Brain microvascular endothelial cell (primary cell): ENCODE measurements around the gene GAS2L3.
A peak's percentile ranks its signal among the peaks of the same experiment; 100 is the strongest.

Experiments used
- DNase-seq: peaks from one replicate; pipeline ENCODE4 v3.0.0-alpha.2; 2020
- H3K27ac ChIP-seq: fragments of 250-450 bp; sonication (Bioruptor Pico); 2 replicates; pipeline ENCODE4 v1.5.1; 2020; ENCODE audit warnings: mild to moderate bottlenecking, moderate library complexity
- H3K27me3 ChIP-seq: fragments of 250-450 bp; sonication (Bioruptor Pico); replicated peaks from 2 replicates; pipeline ENCODE4 v1.5.1; 2020; ENCODE audit warnings: mild to moderate bottlenecking
- H3K36me3 ChIP-seq: fragments of 250-450 bp; sonication (Bioruptor Pico); replicated peaks from 2 replicates; pipeline ENCODE4 v1.5.1; 2020; ENCODE audit warnings: mild to moderate bottlenecking
- H3K4me3 ChIP-seq: 2 replicates; pipeline ENCODE4 v1.5.1; 2011; ENCODE audit warnings: low read depth, mild to moderate bottlenecking, control low read depth, low read length, moderate library complexity
- CTCF ChIP-seq: IDR thresholded peaks from 2 replicates; pipeline ENCODE4 v1.5.1; 2011; ENCODE audit warnings: low read depth, mild to moderate bottlenecking, moderate library complexity, low read length, control low read depth, inconsistent platforms; ENCODE audit errors: missing control alignments
- in situ Hi-C: cut with HindIII; loops from 2 replicates; pipeline ENCODE4 v1.10.0; 2017; ENCODE audit warnings: low sequenced_read_pairs, low pct_ligation_motif_present

The GAS2L3 gene

GRCh38 chr12:100534625-100535227, 38.8 kb upstream of the GAS2L3 start:
- in situ Hi-C loops = no loop called here
- no peak overlapping the region for H3K4me3 ChIP-seq
- no peak for DNase-seq
- no peak overlapping the region for H3K27ac ChIP-seq
- no peaks in the 10 kb centered on the region for H3K27me3 ChIP-seq
- H3K36me3 ChIP-seq = no peaks in the 10 kb centered on the region
- no peak for TF ChIP-seq CTCF

- Histone ChIP-seq H3K4me3 (no peak overlapping the region), H3K36me3 (no peaks in the 10 kb centered on the region), H3K27me3 (no peaks in the 10 kb centered on the region), H3K27ac (no peak overlapping the region)
- TF ChIP-seq CTCF = no peak
- peak; percentile 32 for DNase-seq
- in situ Hi-C loops = no loop called here
These were observed 34.3 kb upstream of the GAS2L3 start for GRCh38 chr12:100539202-100539601.

DNA sequence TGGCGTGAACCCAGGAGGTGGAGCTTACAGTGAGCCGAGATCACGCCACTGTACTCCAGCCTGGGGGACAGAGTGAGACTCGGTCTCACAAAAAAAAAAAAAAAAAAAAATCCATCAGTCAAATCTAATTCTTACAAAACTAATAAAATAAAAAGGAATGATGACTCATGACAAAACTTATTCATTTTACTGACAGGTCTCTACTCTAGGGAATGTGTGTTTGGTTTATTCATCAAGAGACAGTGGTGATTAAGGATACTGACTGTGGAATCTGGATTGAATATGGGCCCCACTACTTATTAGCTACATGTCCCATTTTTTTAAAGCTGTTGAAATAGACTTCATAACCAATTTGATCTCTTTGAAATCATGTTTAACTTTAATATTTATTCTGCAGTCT, 29.3 kb upstream of the GAS2L3 start:
- H3K4me3 ChIP-seq = no peak overlapping the region
- no peak for DNase-seq
- TF ChIP-seq CTCF = no peak
- in situ Hi-C loops = no loop called here
- no peaks in the 10 kb centered on the region for H3K27me3 ChIP-seq
- no peak overlapping the region for H3K27ac ChIP-seq
- no peaks in the 10 kb centered on the region for H3K36me3 ChIP-seq

DNA sequence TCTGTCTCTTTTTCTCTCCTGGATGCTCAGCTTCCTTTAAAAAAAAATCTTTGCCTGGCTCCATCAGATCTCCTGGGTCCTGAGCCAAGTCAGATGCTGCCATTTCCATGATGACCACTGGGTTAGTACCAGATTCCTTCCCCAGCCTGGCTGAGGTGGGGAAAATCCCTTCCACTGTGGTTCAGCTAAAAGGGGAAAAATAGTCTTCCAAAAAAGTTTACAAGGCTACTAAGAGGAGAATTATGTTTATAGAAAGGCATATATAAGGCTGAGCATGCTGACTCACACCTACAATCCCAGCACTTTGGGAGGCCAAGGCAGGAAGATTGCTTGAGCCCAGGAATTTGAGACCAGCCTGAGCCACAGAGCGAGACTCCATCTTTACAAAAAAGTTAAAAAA, 28.4 kb upstream of the GAS2L3 start:
- no peak overlapping the region for H3K27ac ChIP-seq
- in situ Hi-C loops = no loop called here
- H3K27me3 ChIP-seq = no peaks in the 10 kb centered on the region
- H3K36me3 ChIP-seq = no peaks in the 10 kb centered on the region
- DNase-seq = no peak
- H3K4me3 ChIP-seq = no peak overlapping the region
- TF ChIP-seq CTCF = no peak

- in situ Hi-C loops = no loop called here
- H3K4me3 ChIP-seq = no peak overlapping the region
- TF ChIP-seq CTCF = no peak
- no peaks in the 10 kb centered on the region for H3K36me3 ChIP-seq
- no peak for DNase-seq
- no peaks in the 10 kb centered on the region for H3K27me3 ChIP-seq
- no peak overlapping the region for H3K27ac ChIP-seq
These were observed 19.5 kb upstream of the GAS2L3 start for GRCh38 chr12:100553936-100554335.

DNA sequence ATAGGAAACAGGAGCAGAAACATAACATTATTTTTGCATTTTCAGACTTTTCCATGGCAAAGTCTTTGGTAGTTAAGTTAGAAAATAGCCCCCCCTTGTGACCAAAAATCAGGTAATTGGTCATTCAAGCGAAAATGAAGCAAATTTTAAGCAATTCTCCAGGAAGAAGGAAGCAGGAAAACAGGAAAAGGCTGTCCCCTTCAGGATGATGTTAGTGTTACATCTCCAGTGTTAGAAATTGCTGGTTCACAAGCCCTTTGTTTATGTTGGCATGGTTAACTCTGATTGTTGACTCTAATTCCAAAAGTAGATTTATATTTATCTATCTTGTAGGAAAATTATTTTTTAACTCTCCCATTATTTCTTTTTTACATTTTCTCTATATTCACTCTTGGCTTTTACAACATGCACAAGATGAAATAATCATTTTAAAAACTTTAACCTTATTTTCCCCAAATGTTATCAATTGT, 18.8 kb upstream of the GAS2L3 start:
- no peaks in the 10 kb centered on the region for H3K36me3 ChIP-seq
- no peaks in the 10 kb centered on the region for H3K27me3 ChIP-seq
- DNase-seq = peak; percentile 90
- H3K4me3 ChIP-seq = no peak overlapping the region
- no peak overlapping the region for H3K27ac ChIP-seq
- in situ Hi-C loops = no loop called here
- peak; percentile 80 for TF ChIP-seq CTCF
